Erythroblast (primary cell): ENCODE data around the gene SYNJ2.

Source experiments
- GATA1 ChIP-seq: IDR thresholded peaks from 2 replicates; pipeline ENCODE4 v1.6.1; 2011; ENCODE audit warnings: low read depth, mild to moderate bottlenecking, control low read depth, low read length, moderate library complexity
- POLR2A ChIP-seq: IDR thresholded peaks from 2 replicates; pipeline ENCODE4 v1.6.1; 2011; ENCODE audit warnings: mild to moderate bottlenecking, low read length

GRCh38 chr6:157935786-157936185 lies 45.9 kb upstream of the SYNJ2 start:
- TF ChIP-seq POLR2A (no peak), GATA1 (no peak)
